ENCODE data around the gene SERBP1. TPM values are rescaled to one million over a fixed set of nuclear protein-coding genes. Genes with fewer than 3 reads are reported as not detected.

SERBP1 gene
- total RNA-seq, 1 experiment from 2014 or later = 230 TPM

- BruUV-seq (replicated peaks) = no TSS peak
- no peaks in the 10 kb centered on the region for H3K4me1 ChIP-seq (ENCODE audit: control insufficient read depth, insufficient read depth, low read length)
- DNase-seq (ENCODE audit: low read depth, low spot score) = no peak
- no peaks in the 10 kb centered on the region for H3K36me3 ChIP-seq (ENCODE audit: control insufficient read depth, insufficient read depth, low read length)
- intact Hi-C loops (cut with micrococcal nuclease; ENCODE audit: unreplicated experiment) (no loop called here), in situ Hi-C loops (cut with HindIII; ENCODE audit: low pct_unique_long_range_greater_than_20kb, low sequenced_read_pairs) (no loop called here)
- ATAC-seq = no peak
- TF ChIP-seq POLR2AphosphoS5 (IDR thresholded peaks at IDR 0.05; ENCODE audit: low read depth, low read length) = no peak
- TF ChIP-seq CTCF (IDR thresholded peaks at IDR 0.05) = no peak
- TF ChIP-seq TCF7L2 (IDR thresholded peaks at IDR 0.05; ENCODE audit: low read depth, low read length) = no peak
- ChIA-PET CTCF (no interaction called here), POLR2A (no interaction called here)
- no peaks in the 10 kb centered on the region for H3K9me3 ChIP-seq (ENCODE audit: control insufficient read depth, insufficient read depth, low read depth, low read length)
- no peak overlapping the region for H3K27ac ChIP-seq (ENCODE audit: low read length)
- H3K27me3 ChIP-seq (ENCODE audit: control insufficient read depth, insufficient read depth, low read length) = 0 out of 2 replicates have a peak, but pooled peaks cover 6% of the 10 kb centered on the region
- H3K4me3 ChIP-seq (ENCODE audit: low read depth in 2 of 2, low read length in 2 of 2) = no peak overlapping the region
Measured at GRCh38 chr1:67451815-67452214, 21.6 kb upstream of the SERBP1 start.

GRCh38 chr1:67451356-67451755 lies 21.2 kb upstream of the SERBP1 start:
- Histone ChIP-seq H3K27me3 (ENCODE audit: control insufficient read depth, insufficient read depth, low read length) (0 out of 2 replicates have a peak, but pooled peaks cover 6% of the 10 kb centered on the region), H3K36me3 (ENCODE audit: control insufficient read depth, insufficient read depth, low read length) (no peaks in the 10 kb centered on the region), H3K9me3 (ENCODE audit: control insufficient read depth, insufficient read depth, low read depth, low read length) (no peaks in the 10 kb centered on the region), H3K4me3 (ENCODE audit: low read depth in 2 of 2, low read length in 2 of 2) (no peak overlapping the region), H3K27ac (ENCODE audit: low read length) (no peak overlapping the region), H3K4me1 (ENCODE audit: control insufficient read depth, insufficient read depth, low read length) (no peaks in the 10 kb centered on the region)
- in situ Hi-C loops (cut with HindIII; ENCODE audit: low pct_unique_long_range_greater_than_20kb, low sequenced_read_pairs) = no loop called here
- ATAC-seq = no peak
- DNase-seq (ENCODE audit: low read depth, low spot score) = no peak
- intact Hi-C loops (cut with micrococcal nuclease; ENCODE audit: unreplicated experiment) = no loop called here
- no TSS peak for BruUV-seq (replicated peaks)
- ChIA-PET POLR2A (no interaction called here), CTCF (no interaction called here)
- no peak for TF ChIP-seq SIN3A (IDR thresholded peaks at IDR 0.05; ENCODE audit: borderline replicate concordance, insufficient read depth, low read depth, low read length)
- no peak for TF ChIP-seq CTCF (IDR thresholded peaks at IDR 0.05)
- no peak for TF ChIP-seq REST (IDR thresholded peaks at IDR 0.05; ENCODE audit: insufficient read depth in 1 of 2, low read depth in 2 of 2, low read length in 1 of 2)
- no peak for TF ChIP-seq TCF7L2 (IDR thresholded peaks at IDR 0.05; ENCODE audit: low read depth, low read length)
- no peak for TF ChIP-seq POLR2AphosphoS5 (IDR thresholded peaks at IDR 0.05; ENCODE audit: low read depth, low read length)

All from Panc1 (cell line).